ENCODE results near the gene IDH2. TPM values are rescaled to one million over a fixed set of nuclear protein-coding genes. Genes with fewer than 3 reads are reported as not detected.
A peak's percentile ranks its signal among the peaks of the same experiment; 100 is the strongest.

IDH2 gene
- total RNA-seq, 1 donor from 2014 or later: 135 TPM

DNA sequence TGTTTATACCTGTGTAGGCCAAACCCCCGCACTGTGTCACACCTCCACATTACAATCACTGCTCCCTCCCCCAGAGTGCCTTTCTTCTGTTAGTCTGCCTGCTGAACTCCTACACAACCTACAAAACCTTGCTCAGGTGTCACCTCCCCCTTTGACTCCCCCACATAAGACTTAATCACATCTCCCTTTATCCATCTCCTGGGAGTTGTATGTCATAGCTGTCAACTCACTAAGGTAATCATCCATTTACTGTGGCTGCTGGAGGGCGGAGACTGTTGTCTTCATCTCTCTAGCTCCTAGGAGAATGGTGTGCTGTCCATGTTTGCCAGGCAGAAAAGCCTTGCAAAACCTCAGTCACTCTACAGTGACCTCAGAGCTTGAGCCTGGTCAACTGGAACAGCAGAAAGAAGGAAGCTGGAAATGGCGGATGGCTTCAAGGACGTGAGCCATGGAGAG lies 57.3 kb downstream of the IDH2 start:
- DNase-seq (ENCODE audit: low read depth, low spot score): no peak

DNA sequence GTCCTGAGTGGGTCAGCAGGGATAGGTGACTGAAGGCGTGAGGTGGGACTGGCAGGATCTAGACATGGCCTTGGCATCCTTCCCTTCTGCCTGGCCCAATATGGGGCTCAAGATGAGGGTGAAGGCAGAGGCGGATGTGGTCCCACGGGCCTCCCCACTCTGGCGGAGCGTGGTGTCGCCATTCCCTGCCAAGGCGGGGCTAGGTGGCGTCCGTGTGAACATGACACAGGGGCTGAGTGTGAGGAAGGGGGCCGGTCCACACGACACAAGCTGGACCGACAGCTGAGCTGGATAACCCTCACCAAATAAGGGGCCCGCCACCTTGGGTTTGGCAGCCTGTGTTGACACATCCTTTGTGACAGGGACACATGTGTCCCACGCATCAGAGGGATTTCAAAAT lies 58.1 kb downstream of the IDH2 start:
- DNase-seq (ENCODE audit: low read depth, low spot score): no peak

DNA sequence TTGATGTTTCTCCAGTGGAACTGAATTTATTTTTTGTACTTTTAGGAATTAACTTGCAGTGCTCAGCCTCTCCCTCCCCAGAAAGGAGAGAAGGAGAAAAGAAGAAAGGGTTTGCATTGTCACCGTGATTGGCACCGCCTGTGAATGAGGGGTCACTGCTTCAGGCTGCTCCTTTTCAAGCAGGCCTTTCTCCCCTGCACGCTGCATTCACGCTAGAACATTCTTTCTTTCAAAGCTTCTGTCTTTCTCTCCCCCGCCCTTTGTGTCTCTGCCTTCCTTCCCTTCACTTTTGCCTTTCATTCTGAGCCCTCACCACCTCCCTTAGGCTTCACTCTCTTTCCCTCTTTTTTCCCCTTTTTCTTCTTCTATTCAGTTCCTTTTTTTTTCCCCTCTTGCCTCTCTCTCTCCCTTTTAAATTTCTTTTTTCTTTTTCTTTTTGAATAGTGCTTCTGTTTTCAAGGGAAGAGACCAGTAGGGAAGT lies 58.7 kb downstream of the IDH2 start:
- DNase-seq (ENCODE audit: low read depth, low spot score): no peak

DNA sequence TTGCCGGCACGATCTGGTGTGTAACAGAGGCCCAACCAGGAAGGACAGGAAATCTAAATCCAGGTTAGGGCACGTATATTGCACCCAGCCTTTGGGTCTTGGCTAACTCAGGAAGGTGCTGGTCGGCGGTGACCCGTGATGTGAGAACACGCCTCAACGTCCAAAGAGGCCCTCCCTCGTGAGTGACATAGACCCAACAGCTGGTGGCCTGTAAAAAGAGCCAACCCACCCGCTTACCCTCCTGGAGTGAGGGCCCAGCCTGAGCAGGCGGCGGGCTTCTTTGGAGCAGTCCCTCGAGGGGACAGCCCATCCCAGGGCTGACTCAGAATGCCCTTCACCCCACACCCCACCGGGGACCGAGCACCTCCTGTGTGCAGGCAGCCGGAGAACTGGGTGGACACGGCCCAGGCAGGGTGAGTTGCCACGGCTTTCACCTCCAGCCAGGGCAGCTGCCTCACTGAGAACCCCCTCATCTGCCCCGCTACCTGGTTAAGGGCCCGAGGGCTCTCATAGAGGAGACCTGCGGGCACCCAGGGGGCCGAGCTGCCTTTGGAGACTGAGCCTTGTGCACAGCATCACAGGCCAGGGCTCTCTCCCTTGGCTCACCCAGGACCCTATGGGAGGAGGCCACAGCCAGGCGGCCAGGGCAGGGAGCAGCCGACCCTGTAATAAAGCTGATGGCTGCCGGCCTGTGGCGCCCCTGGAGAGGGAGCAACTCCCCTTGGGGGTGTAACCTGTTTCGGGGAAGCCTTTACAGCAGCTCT lies 59.3 kb downstream of the IDH2 start:
- no peak for DNase-seq (ENCODE audit: low read depth, low spot score)

DNA sequence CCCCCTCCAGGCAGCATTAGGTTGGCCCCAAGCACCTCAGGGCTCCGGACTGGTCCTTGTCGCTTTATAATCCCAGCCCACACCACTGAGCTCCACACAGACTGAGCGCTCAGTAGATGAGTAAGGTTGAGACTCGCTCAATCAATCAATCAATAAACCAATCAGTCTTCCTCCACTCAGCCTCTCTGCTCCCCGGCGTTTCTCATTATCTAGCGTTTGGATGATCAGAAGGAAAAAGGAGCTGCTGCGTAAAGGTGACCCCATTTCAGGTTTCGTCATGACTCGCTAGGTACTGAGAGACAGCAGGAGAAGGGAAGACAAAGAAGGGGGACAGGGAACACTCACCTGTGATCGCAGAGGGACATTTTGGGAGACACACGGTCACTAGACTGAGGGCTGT lies 59.9 kb downstream of the IDH2 start:
- DNase-seq (ENCODE audit: low read depth, low spot score): no peak

DNA sequence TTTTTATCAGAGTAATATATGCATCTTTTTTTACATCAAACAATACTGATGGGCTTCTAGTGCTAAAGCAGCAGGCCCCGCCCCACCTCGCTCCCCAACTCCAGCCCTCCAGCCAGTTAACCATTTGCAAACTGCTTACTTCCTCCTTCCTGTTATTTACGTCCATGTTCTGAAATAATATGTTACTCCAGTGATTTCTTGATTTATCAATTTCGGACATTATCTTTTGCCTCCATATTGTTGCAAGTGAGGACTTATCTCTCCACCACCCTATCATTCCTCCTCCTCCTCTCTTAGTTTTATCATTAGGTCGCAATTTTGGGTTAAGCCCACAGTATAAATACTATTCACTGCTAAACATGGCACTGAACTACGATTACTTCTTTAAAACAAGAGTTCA lies 61.6 kb downstream of the IDH2 start:
- no peak for DNase-seq (ENCODE audit: low read depth, low spot score)

DNA sequence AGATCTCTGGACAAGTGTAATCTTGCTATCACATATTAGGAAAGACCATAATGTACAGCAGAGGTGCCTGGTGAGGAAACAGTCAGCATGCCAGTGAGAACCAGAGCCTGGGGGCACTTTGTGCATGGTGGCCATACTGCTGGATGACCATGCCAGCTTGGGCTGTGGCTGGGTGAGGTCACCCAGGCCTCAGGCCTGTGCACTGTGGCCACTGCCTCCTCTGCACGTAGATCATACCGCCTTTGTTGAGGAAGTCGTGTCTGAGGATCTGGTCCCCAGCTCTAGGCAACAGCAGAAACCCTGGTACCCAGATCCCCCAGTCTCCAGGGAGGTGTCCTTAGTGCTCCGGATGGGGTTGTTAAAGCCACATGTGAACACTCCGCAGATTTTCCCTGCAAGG lies 62.3 kb downstream of the IDH2 start:
- DNase-seq (ENCODE audit: low read depth, low spot score): no peak

DNA sequence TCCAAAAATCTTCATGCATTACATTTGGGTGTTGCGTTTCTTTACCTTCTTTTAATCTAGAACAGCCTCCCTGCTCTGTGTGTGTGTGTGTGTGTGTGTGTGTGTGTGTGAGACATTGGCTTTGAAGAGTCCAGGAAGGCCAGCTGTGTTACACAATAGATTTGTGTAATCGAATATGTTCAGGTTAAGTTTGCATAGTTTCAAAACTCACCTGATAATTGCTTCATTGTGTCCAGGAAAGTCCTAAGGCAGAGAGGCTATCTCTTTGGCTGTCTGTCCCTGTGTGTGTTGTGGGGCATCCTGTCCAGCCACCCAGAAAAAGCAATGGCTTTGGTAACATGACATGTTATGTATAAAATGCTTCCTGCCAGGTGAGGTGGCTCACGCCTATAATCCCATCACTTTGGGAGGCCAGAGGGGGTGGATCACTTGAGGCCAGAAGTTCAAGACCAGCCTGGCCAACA lies 63.6 kb downstream of the IDH2 start:
- DNase-seq (ENCODE audit: low read depth, low spot score): no peak

DNA sequence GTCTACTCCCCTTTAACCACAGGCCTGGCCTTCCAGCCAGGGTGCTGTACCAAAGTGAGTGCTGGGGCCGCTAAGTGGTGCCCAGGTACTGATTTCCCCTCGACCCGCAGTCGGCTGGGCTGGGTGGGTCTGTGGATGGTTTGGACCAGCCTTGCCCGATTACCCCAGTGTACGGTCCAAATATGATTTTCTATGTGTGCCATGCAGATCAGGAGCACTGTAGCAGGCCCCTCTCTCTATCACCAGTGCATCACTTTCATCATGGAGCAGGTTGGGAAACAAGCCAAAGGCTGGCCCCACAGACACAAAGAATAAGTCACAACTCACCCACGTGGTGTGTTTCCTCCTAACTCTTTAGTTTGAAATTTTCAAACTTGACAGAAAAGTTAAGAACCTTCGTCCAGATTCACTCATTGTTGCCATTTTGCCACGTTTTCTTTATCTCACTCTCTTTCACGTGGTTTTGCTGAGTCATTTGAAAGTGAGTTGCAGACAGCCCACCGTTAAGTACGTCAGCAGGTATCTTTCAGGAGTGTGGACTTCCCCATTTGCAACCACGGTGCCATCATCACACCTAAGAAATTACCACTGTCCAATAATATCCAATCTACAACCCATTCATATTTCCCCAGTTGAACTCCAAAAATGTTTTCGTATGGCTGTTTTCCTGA lies 64.2 kb downstream of the IDH2 start:
- no peak for DNase-seq (ENCODE audit: low read depth, low spot score)

DNA sequence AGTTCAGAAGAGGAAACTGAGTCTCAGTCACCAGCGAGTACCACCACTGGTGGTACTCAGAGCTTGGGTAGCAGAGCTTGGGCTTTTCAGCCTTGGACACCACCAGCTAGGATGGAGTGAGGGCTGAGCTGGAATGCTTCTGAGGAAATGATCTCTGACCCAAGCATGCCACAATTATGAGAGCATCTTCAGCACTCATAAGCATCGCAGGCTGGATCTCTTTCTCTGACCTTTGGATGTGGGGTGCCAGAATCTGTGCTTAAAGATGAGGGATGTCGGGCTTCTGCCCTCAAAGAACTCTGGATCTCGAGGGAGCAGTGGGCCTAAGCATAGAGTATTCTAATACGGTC lies 64.8 kb downstream of the IDH2 start:
- peak; percentile 44 for DNase-seq (ENCODE audit: low read depth, low spot score)

DNA sequence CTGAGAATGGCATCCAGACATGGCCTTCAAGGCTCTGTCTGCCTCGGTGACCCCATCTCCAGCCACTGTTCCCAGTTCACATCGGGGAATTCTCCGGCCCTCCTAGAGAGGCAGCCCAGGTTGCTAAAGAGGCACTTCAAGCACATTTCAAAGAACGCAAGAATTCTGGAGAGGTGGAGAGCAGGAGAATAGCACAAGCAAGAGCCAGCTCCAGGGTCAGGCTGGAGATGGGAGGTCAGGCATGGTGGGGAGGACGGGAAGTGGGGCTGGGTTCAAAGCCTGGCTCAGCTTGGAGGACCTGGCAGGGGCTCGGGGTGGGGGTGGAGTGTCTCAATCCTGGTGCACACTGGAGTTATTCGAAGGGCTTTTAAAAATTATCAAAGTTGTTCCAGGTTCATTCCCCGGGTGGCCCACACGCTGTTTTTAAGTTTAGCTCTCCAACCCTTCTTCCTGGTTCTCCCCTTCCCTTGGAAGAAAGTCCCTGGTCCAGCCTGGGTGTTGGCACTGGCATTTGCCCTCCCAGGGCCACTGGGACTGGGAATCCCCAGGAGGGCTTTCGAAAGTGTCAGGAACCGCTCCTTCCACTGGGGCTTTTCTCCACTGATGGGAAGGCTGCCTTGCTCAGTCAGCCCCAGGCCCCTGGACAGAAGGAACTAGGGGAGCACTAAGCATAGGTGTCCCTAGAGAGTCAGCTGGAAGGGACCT lies 65.3 kb downstream of the IDH2 start:
- no peak for DNase-seq (ENCODE audit: low read depth, low spot score)

DNA sequence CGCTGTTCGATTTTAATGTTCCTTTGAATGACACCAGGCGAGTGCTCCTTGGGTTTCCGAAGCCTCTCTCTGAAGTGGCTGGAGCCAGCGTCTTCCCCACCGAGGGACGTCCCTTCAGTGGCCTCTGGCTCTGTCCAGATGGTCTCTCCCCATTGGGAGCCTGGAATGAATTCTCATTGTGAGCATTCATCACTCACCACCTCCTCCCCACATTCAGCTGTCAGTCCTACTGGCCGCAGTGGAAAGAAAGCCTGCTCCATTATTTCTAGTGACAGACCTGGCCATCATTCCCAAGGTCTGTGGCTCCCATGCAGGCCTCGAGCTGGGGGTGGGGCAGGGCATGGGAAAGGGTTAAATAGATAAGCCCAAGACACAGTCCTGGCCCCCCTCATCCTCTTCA lies 65.9 kb downstream of the IDH2 start:
- DNase-seq (ENCODE audit: low read depth, low spot score): no peak

DNA sequence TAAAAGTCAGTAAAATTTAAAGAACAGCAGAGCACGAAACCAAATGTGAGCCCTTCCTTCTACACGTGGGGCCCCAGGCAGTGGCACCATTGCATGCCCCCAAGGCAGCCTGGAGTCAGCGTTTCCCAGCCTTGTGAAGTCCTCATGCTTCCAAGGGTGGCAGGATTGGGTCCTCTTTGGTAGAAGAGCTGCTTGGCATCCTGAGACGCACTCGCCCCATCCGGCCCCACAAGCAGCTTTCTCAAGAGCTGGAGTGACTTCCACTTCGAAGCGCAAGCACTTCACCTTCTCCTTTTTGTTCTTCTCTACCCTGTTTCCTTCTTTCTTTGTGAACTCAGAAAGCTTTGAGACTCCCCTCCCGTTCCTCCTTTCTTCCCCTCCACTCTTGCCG lies 66.4 kb downstream of the IDH2 start:
- DNase-seq (ENCODE audit: low read depth, low spot score): no peak

DNA sequence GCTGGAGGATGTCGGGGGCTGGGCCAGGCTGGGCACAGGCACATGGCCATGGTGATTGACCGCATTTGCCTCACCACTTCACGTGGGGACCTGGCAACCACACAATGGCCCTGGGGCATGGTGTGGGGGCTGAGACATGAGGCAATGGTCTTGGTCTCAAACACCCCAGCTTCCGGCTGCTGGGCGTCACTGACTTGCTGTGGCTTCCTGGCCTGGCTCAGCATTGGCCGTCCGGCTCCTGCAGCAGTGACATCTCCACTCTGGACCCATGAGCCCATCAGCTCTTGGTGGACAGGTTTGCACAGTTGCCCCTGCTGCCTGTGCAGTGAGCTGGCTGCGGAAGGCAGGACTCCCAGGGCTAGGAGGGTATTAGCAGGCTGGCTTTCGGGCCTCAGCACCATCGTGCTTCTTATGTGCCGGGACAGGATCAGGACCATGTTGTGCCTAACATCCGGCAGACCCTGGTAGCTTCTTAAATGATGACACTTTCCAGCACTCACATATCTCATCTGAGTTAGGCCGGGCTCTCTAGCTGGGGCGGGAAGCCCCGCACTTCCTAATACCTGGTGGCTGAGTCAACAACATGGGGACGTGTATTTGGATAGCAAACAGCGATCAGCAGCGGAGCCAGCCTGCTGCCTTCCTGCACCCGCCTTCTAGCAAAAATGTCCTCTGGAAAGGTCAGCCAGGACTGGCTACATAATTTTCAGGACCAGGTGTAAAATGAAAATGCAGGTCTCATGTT lies 67.0 kb downstream of the IDH2 start:
- DNase-seq (ENCODE audit: low read depth, low spot score): peak; percentile 49

DNA sequence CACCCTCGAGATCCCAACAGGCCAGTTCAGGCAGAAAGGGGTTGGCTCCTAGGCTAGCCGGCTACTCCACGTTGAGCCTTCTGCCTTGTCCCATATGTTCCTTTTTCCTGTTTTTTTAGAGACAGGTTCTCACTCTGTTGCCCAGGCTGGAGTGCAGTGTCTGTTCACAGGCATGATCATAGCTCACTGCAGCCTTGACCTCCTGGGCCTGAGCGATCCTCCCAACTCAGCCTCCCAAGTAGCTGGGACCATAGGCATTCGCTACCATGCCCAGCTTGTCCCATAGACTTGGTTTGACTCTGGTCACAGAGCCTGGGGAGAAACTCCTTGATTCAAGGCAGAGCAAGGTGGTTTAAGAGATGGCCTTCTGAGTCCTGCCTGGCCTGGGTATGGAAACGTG lies 68.8 kb downstream of the IDH2 start:
- no peak for DNase-seq (ENCODE audit: low read depth, low spot score)

Other genes with a start within 250 kb of the IDH2 start
- gene AP3S2, start 208.5 kb downstream of the IDH2 start, total RNA-seq: 19.5 and 35.1 TPM in 2 replicates
- gene ARPIN, start 189.5 kb downstream of the IDH2 start, total RNA-seq: 12.5 and 13.0 TPM in 2 replicates
- gene ZNF710, start 101.1 kb downstream of the IDH2 start, total RNA-seq: 14.5 and 16.0 TPM in 2 replicates
- 12.5 and 15.9 TPM in 2 replicates for gene SEMA4B, start 98.9 kb upstream of the IDH2 start, total RNA-seq
- gene CIB1, start 131.5 kb upstream of the IDH2 start, total RNA-seq: 33.4 and 44.6 TPM in 2 replicates
- gene GDPGP1, start 131.7 kb upstream of the IDH2 start, total RNA-seq: 7.3 and 10.2 TPM in 2 replicates
- gene TTLL13, start 147.1 kb upstream of the IDH2 start, total RNA-seq: 0.04 TPM in 1 of 2 replicates, not detected in the other
- 53.4 and 87.3 TPM in 2 replicates for gene NGRN, start 163.2 kb upstream of the IDH2 start, total RNA-seq
- 0.92 and 1.1 TPM in 2 replicates for gene ZNF774, start 249.8 kb upstream of the IDH2 start, total RNA-seq

Measured in pulmonary artery endothelial cell (primary cell).